HPDE6-E6E7 (cell line): ENCODE measurements around the gene MMEL1.
A peak's percentile ranks its signal among the peaks of the same experiment; 100 is the strongest.

Experiments
- DNase-seq: peaks from one replicate; pipeline ENCODE4 v3.0.0; 2011; ENCODE audit warnings: missing footprints; ENCODE audit errors: extremely low spot score

Gene MMEL1

GRCh38 chr1:2642560-2643413 lies 10.0 kb upstream of the MMEL1 start:
- DNase-seq = peak; percentile 97

- DNase-seq = no peak
Measured at GRCh38 chr1:2642131-2642559, 9.3 kb upstream of the MMEL1 start.

GRCh38 chr1:2641381-2642130 lies 8.7 kb upstream of the MMEL1 start:
- no peak for DNase-seq

GRCh38 chr1:2640626-2641025 lies 7.8 kb upstream of the MMEL1 start:
- DNase-seq = no peak

GRCh38 chr1:2639607-2640521 lies 7.0 kb upstream of the MMEL1 start:
- DNase-seq = no peak

- no peak for DNase-seq
Measured at GRCh38 chr1:2639203-2639602, 6.4 kb upstream of the MMEL1 start.

GRCh38 chr1:2638466-2639115 lies 5.8 kb upstream of the MMEL1 start:
- DNase-seq = no peak

GRCh38 chr1:2637442-2638145 lies 4.8 kb upstream of the MMEL1 start:
- no peak for DNase-seq

GRCh38 chr1:2636733-2637132 lies 3.9 kb upstream of the MMEL1 start:
- no peak for DNase-seq

- DNase-seq = no peak
Measured at GRCh38 chr1:2635361-2636010, 2.7 kb upstream of the MMEL1 start.

- DNase-seq = no peak
Measured at GRCh38 chr1:2633936-2634491, 1.2 kb upstream of the MMEL1 start.

GRCh38 chr1:2633366-2633935 lies 635 bp upstream of the MMEL1 start:
- DNase-seq = no peak

GRCh38 chr1:2632051-2632430 lies 775 bp downstream of the MMEL1 start:
- no peak for DNase-seq

GRCh38 chr1:2631136-2632050 lies 1.4 kb downstream of the MMEL1 start:
- DNase-seq = no peak

GRCh38 chr1:2630498-2631135 lies 2.2 kb downstream of the MMEL1 start:
- no peak for DNase-seq

- DNase-seq = no peak
Measured at GRCh38 chr1:2629627-2630497, 3.0 kb downstream of the MMEL1 start.
